DMS79 (cell line): ENCODE data around the gene EFS.

Source experiments
- DNase-seq: peaks from one replicate; lab custom pipeline; 2025; lab: John Stamatoyannopoulos, UW

The EFS gene

DNA sequence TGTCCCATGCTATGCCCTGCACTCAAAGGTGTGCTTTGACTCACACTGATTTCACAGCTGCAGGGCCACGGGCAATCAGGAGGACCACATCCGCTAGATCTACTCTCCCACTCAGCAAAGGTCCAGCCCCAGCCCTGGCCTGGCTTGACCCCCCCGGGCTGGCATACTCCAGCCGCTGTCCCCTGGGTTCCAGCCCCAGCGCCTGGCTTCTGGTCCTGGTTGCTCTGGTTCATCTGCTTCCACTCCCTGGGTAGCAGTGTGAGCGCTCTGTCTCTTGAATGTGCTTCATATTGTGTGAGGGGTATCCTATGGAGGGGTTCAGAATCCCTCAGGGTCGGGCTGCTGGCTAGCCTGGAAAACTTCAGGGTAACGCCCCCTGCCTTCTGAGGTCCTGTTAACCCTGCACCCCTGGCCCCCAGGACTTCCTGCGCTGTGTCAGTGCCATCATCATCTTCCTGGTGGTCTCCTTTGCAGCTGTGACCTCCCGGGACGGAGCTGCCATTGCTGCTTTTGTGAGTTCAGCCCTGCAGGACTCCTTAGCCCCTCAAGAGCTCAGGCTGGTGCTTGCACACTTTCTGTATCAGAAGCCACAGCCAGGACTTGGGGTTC lies 13.7 kb upstream of the EFS start:
- DNase-seq = no peak

DNA sequence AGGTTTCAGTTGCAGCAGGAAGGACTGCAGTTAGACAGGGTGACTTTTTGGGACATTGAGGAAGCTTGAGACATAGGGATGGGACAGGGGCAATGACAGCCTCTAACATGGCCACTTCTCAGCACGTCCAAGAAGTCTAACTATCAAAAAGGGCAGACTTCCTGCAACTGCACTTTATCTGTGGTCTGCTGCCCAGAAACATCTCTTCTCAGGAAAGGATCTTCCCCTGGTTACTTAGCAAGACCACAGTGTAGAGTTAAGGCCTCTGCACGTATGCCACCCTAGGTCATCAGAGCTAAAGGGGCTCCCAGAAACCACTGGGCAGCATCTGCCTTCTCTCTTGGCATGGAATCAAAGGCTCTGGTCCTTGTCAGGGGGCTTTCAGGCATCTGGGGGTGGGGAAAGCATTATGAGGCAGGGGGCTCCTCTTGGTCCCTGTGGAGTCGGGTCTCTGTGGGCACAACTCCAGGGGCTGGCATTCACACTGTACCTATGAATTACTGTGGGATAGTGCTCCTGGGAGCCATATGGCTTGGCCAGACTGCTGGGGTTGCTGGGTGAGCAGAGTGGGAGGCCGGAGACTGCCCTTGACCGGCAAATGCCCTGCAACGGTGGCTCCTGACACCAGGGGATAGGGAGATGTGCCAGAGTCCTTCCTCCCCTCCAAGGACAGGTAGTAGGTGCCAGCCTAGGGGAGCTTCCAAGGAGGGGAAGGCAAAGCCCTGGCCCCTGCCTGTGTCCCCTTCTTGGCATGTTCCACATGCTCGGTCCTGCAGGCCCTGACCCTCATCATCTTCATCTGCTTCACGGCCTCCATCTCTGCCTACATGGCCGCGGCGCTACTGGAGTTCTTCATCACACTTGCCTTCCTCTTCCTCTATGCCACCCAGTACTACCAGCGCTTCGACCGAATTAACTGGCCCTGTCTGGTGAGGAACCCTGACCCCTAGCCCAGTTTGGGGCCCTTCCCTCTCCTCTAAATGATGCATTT lies 12.9 kb upstream of the EFS start:
- DNase-seq = no peak

DNA sequence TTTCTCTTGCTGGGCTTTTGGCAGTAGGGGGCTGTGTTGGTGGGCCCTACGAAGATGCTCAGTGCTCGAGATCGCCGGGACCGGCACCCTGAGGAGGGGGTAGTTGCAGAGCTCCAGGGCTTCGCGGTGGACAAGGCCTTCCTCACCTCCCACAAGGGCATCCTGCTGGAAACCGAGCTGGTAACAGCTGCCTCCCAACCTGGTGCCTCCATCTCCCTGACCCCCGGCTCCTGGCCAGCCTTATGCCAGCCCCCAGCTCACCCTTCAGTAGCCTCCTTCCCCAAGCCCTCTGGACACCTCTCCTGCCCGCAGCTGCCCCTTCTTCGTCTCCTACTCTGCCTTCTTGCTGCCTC lies 12.2 kb upstream of the EFS start:
- DNase-seq = no peak

DNA sequence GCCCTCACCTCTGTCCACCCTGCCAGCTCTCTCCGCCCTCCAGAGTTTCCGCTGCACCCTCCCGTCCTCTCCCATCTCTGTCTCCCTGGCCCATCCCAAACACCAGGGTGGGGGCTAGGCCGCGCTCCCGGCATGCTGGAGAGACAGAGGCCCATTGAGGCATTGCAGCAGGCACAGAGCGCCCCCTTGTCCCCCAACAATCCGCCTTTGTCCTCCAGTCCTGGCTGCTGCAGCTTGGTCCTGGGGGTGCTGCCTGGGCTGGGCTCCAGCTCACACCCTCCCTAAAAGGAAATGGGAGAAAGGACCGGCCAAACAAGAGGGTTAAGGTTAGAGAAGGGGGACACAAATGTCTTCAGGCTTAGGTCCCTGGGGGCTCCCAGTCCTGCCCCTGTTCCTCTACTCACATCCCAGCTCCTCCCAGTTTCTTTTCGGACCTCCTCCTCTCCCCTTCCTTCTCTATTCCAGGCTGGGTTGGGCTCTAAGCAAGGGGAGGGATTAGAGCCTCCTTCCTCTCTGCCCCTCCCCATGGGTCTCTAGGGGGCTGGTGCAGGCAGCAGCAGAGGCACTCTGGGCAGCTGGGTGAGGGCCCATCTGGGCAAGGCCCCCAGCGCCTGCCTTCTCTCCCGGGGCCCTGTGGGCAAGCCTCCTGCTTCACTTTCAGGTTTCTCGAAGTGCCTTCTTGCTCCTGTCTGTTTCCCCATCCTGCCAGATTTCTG lies 11.7 kb upstream of the EFS start, which contains the start of gene CMTM5:
Gene CMTM5, plus strand, starts transcription at position 565 of the 716 bp plus-strand sequence. CDS start 206 bp downstream, outside the sequence.
- no peak for DNase-seq

DNA sequence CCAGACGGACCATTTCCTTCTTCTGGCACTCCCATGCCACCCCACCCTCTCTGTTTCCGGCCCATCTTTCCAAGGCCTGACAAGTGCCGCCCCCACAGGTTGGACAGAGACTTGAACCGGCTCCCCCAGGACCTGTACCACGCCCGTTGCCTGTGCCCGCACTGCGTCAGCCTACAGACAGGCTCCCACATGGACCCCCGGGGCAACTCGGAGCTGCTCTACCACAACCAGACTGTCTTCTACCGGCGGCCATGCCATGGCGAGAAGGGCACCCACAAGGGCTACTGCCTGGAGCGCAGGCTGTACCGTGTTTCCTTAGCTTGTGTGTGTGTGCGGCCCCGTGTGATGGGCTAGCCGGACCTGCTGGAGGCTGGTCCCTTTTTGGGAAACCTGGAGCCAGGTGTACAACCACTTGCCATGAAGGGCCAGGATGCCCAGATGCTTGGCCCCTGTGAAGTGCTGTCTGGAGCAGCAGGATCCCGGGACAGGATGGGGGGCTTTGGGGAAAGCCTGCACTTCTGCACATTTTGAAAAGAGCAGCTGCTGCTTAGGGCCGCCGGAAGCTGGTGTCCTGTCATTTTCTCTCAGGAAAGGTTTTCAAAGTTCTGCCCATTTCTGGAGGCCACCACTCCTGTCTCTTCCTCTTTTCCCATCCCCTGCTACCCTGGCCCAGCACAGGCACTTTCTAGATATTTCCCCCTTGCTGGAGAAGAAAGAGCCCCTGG lies 10.7 kb upstream of the EFS start:
- no peak for DNase-seq

DNA sequence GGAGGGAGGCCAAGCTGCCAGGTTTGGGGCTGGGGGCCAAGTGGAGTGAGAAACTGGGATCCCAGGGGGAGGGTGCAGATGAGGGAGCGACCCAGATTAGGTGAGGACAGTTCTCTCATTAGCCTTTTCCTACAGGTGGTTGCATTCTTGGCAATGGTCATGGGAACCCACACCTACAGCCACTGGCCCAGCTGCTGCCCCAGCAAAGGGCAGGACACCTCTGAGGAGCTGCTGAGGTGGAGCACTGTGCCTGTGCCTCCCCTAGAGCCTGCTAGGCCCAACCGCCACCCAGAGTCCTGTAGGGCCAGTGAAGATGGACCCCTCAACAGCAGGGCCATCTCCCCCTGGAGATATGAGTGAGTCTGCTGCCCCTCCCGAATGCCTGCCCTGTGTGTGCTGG lies 8.1 kb upstream of the EFS start:
- DNase-seq = no peak

DNA sequence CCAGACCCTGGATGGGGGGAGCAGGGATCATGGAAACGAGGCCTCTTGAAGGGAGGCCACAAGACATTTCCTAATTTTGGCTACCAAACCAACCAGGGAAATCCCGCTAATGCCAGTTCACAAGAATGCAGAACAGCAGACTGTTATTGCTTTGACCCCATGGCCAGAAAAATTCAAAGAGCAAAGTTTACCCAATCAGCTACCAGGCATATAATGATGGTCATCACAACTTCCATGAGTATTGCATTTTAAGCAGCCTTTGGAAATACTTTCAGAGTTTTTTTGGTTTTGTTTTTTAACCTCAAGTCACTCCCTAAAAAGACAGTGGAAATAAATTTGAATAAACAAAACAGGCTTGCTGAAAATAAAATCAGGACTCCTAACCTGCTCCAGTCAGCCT lies 7.5 kb upstream of the EFS start, which contains the start of gene IL25:
Gene IL25, plus strand, starts transcription at position 301 of the 400 bp plus-strand sequence.
- DNase-seq = no peak

DNA sequence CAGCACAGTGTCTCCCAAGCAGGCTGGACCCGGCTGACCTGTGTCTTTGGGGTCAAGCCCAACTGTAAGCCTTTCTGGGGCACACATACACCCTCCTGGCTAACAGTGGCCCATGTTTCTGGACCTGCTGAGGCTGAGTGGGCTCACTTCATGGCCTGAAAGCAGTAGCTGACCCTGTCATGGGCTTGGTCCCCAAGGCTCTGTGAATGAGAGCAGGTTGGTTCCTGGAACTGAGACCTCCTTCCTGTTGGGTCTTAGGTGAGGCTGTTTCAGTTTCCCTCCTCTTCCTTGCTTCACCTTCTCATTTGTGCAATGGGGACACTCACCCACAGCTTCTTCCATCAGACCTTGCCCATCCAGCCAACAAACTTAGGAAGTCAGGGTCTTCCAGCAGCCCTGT lies 6.9 kb upstream of the EFS start:
- DNase-seq = no peak

DNA sequence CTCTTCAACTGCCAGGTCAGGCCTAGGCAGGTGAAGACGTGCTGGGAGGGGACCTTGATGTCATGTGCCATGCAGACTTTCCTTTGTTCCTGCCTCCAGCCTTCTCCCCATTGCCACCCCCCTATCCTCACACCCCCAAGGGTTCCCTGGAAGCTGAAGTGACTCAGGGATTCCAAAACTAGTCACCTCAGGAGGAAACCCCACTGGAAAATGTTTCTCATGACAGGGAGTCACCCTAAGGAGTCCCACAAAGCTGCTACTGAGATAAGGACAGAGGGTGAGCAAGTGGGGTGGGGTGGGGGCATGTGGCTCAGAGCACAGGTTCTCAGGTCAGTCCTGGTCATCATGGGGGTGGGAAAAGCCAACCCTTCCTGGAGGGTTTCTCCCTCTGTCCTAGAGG lies 5.2 kb upstream of the EFS start:
- DNase-seq = no peak

DNA sequence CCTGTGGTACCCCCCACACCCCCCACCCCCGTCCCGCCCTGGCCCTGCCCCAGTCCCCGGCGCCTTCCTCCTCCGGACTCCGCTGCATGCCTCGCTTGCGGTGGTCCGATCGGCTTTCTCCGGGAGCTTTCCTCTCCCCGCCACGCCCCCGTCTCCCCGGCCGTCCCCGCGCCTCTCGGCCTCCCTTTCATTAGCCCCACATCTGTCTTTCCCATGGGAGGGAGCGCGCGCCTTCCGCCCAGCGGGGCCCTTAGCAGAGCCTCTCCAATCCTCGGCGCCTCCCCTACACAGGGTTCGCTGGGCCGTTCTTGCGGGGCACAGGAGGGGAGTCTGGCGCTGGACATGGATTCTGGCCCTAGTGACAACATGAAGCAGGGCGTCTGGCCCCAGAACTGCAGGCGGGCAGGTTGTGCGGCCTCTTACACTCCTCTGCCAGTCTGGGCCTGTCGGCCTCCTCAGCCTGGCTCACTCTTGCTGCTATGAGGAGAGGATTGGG lies 1.5 kb upstream of the EFS start:
- peak; percentile 78 for DNase-seq

DNA sequence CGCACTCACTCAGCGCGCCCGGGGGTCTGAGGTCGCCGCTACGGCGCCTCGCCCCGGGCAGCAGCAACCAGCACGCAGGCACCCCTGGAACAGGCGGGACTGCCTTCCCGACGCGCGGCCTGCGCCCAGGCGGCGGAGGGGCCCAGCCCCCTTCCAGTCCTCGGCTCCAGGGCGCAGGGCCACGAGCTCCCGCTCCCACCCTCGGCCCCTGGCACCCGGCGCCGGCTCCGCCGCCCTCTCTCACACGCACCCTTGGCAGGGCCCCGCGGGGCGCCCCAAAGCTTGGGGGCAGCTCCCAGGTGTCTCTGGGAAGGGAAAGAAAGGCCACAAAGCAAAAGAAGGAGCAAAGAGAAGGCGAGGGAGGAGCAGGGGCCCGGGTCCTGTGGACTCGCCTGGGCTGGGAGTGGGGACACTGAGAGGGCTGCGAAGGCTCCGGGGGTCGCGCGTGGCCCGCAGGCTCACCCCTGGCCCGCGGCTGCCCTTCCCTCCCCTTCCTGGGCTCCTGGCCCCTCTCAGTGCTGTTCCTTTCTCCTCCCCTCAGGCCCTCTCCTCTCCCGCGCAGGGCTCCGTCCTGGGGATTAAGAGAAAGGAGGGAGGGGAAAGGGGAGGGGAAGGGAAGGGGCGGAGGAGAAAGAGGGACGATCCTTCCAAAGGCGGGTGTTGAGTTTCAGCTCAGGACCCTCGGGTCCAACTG lies 907 bp upstream of the EFS start:
- peak; percentile 89 for DNase-seq

DNA sequence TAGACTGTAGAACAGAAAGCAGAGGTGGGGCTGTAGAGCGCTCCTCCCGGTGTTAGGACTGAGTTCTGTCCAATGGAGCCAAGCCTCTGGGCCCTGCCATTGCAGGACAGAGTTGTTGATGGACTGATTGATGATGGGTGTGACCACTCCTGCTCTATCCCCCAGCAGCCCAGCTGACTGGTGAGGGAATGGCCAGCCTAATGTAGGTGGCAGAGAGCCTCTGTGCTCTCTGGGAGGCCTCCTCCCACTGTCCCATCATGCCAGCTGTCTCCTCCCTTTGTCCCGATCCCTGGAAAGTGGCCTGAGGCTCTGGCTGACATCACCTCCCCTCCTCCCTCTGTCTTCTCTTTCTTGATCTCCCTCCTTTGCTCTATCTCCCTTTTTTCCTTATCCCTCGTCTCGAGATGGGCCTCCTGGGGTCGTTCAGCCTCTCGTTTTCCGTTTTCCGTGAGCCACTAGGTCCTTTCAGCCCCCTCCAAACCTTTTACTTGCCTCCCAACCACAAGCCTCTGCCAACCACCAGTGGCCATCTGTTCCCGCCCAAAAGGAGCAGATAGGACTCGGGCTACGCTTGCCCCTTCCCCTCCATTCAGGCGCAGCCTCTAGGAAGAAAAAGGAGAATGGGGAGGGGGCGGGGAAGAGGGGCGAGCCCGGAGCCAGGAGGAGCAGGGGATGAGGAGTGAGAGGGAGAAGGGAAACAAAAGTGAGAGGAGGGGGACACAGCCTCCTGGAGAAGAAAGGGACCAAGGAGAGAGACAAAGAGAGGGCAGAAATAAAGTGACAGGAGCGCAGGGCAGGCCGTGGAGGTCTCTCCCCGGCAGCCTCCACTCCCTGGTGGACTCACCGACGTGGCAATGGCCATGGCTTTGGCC lies 572 bp downstream of the EFS start:
- peak; percentile 97 for DNase-seq

DNA sequence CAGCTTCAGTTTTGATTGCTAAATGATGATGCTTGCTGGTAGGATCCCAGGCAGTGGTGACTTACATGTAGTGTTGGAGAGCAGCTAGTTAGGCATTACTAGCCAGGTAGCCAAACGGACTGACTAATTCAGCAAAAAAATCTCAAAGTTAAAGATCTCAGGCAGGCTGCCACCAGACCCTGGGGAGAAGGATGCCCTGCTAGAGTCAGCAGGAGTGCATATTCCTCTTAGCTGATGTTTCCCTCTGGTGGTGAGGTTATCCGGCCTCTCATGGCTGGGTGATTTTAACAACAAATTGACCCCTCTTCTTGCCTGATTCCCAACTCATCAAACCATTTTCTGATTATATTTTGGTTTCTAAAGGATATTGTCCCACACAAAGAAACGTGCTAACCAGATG lies 2.8 kb downstream of the EFS start:
- no peak for DNase-seq

DNA sequence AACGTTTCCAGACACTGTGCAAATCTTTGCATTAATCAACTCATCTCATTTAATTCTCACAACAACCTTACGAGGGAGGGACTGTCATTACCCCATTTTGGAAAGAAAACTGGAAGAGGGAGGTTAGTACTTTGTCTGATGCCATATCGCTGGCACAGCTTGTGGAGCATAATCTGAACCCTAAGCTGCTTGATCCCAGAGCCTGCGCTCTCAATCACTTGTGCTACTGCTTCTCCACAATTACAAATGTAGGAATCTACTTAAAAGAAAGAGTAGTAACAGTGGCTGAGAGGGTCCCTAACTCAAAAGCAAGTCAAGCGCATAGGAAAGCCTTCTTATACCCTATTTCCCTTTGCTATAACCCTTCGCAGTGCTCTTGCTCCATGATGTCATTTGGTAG lies 3.2 kb downstream of the EFS start:
- DNase-seq = no peak

DNA sequence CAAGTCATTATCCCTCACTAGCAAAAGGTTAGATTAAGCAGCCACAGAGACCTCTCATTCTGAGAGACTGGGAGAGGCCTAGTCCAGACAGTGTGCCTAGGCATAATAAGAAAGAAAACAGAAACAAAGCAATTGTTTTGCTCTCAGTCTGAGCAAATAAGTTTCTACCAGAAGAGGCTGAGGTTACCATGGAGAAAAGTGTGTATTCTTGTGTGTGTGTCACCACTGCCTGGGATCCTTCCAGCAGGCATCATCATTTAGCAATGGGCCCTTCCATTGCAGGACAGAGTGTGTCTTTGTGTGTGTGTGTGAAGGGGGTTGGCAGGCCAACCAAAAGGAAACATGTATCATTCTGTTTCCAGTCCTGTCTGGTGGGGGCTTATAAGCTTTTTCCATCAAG lies 3.7 kb downstream of the EFS start:
- no peak for DNase-seq

DNA sequence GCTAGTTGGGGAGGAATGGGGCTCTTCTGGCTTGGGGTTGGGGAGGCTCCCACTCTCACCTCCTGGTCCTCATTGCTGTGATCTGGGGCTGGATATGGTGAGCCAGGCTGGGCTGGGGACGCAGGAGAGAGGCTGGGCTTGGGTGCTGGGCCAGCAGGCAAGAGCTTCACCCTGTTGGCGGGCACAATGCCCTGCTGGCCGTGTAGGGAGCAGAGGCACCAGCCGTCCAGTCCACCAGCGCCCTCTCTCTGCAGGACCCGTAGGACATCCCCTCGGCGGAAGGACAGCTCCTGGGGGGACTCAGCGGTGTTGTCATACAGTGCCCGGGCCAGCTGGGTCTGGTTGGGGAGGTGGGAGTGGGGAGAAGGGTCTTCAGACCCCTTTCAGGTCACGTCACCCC lies 4.5 kb downstream of the EFS start:
- DNase-seq = no peak

DNA sequence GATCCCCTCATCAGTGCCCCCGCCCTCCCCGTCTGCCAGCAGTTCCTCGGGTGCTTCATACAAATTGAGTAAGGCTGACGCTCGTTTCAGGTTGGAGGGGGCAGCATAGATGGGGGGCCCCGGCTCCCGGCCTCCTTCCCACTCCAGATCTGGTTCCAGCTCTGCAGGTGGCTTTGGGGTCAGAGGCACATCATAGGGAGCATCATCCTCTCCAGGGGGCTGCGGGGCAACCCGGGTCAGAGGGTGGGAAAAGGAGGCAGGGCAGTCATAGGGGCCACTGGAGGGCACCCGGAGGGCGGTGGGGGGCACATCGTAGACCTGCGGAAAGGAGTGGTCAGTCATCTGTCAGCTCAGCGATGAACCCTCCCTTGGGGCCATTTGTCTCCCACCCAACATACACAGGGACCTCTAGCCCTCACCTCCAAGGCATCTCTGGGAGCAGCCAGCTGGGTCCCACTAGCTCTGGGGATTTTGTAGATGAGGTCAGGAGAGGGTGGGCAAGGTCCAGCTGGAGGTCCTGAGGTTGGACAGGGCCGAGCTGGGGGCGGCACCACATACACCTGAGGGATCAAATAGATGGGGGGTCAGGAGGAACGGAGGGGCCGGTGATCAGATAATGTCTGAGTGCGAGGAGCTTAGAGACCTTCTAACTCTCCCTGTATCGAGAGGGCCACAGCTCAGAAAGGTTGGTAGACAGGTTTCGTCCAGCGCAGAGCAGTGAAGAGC lies 5.1 kb downstream of the EFS start:
- no peak for DNase-seq

DNA sequence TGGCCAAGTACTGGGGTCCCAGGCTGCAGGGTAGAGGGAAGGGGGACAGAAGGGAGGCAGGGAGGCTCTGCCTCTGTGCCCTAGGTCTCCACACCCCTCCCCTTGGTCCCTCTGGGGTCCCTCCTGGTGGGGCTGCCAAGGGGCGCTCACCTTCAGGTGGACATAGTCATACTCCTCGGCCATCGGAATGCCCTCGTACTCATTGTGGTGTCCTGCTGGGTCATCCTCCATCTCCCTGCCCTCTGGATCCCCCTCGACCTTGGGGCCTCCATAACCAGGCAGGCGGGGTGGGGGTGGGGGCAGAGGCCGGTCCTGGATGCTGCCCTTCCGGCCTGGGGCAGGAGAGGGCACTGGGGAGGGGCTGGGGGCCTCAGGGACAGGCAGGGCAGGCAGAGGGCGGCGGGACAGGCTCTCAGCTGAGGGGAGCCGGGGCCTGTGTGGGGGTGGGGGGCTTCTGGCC lies 5.8 kb downstream of the EFS start:
- DNase-seq = no peak

DNA sequence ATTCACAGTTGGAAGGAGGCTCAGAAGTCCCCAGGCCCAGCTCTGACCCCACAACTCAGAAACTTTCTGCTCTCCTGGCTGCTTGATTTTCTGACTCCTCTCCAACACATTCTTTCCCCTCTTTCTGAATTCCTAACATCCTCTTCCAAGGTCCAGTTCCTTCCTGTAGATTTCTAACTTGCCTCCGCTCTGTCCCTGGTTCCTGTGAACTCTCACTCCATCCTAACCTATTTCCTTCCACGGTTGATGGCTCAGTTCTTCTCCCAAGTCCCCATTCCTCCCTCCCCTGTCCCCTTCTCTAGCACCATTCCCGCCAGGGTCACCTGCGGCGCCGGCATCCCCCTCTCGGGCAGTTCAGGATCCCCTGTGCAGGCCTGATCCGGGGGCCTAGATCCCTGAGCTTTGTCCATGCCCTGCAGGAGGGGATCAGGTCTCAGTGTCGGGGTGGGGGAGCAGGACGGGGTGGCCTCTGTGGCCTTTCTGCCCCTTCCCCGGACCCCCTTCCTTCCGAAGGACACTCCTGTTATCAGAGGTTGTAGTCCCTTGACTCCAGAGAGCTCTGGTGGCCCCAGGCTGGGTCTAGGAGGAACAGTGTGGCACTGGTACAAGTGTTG lies 6.3 kb downstream of the EFS start:
- DNase-seq = no peak
